Inflammatory macrophage treated with lipopolysaccharide for 4 hours (primary cell): ENCODE data around the gene HDAC4.

Experiments
- DNase-seq: peaks from one replicate; pipeline ENCODE4 v3.0.0-alpha.2; 2020

Gene HDAC4

DNA sequence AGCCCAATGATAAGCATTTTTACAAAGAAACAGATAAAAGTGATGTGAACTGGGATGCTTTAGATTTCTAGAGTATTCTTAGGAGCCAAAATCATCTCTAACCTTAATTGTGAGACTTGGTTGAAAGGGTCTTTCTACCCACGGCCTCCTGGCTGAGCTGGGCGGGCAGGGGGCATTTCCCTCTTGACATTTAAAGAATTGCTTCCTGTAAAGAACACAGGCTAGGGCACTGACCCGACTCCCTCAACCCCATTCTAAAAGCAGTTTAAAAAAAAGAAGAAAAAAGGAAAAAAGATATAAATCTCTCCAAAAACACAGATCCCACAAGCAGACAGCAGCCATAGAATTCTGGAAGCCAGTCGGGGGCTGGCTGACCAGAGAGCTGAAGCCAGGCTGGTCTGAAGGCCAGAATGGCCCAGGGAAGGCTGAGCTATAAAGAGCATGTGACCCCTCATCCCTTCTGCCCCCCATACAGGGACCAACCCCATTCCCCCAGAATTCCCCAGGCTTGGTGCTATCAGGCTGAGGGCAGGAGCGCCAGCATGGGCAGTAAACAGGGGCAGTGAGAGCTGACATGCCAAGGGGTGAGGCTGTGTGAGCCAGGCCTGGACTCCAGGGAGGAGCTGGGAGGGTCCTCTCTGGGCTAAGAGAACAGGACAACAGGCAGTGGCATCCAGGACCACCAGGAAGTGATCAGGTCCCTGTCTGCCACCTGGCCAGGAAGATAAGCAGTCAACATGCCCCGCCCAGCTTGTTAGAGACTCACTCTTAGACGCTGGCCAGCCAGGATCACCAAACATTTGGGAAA is 188.5 kb downstream of the HDAC4 start:
- no peak for DNase-seq

DNA sequence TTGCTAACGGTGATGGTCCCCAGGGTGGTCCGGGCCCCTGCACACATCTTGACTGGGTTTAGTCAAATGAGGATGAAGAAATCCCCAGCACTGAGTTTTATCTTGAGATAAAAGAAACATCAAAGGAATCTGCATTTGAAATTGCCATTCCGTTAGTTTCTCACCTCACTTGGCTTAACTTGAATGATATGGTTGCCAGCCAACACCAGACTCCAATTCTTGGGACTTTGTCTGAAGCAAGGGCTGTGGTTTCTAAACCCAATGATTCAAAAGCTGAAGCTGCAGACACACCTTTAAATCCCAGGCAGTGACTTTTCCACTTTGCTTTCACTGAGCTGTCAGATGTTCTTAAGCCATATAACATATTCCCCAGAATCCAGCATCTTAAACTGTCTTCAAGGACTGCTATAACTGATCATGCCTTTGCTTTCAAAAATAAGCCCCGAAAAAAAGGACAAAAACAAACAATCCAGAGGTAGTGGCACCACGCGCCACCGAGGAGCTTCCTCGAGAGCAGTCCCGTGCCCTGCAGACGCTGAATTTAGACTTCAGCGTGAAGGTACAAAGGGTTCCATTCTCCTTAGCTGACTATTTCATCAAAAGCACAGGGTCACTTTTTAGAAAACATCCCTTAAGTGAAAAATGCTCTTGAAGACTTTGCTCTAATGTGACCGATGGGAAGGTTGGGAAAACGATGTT is 189.3 kb downstream of the HDAC4 start:
- DNase-seq: no peak

DNA sequence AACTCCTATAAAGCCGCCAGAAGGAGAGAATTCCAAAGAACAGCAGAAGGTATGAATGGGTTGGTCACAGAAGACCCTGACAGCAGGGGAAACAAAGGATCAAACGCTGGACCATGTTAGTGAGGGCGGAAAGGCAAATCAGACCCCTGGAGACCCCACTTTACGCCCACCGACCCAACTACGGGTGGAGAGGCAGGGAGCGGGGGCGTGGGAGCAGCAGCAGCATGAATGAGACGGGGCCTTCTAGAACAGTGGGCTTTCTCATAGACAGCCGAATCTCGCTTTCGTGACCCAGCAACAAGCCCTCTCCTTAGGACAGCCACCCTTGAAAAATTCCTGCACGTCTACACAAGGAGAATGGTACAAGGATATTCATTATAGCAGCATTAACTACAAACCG is 191.0 kb downstream of the HDAC4 start:
- DNase-seq: no peak

DNA sequence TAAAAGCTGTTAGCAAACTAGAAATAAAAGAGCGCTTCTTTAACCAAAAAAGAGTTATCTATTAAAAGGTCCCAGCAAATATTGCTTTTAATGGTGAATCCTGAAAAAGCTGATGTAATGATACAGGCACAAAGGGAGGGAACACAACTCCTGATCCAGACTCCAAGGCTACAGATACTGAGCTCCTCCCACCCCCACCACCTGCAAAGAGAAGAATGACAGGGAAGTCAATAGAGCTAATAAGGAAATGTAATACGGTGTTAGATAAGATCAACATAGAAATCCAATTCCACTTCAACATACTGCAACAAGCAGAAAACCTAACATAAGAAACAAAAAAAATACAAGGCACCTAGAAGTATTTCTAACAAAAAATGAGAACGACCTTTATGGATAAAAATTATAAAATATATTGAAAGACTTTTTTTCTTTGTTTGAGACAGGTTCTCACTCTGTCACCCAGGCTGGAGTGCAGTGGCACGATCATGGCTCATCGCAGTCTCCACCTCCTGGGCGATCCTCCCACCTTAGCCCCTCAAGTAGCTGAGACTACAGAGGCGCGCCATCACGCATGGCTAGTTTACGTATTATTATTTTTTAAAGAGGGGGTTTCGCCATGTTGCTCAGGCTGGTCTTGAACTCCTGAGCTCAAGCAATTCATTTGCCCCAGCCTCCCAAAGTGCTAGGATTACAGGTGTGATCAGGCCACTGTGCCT is 192.2 kb downstream of the HDAC4 start:
- no peak for DNase-seq

DNA sequence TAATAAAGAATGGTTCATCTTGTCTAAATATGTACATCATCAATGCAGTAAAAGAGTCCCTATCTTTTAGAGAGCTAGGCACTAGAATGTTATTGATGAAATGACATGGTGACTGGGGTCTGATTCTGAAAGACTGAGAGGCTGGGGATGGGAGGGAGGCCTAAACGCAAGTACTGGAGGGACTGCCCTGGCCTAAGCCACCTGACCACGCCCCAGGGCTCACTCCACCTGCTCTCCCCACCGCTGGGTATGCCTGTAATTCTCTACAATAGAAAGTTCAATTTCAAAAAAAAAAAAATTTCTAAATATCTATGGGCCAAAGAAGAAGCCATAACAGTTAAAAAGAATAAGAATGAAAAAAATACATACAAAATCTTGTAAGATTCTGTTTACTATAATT is 194.0 kb downstream of the HDAC4 start:
- DNase-seq: no peak

DNA sequence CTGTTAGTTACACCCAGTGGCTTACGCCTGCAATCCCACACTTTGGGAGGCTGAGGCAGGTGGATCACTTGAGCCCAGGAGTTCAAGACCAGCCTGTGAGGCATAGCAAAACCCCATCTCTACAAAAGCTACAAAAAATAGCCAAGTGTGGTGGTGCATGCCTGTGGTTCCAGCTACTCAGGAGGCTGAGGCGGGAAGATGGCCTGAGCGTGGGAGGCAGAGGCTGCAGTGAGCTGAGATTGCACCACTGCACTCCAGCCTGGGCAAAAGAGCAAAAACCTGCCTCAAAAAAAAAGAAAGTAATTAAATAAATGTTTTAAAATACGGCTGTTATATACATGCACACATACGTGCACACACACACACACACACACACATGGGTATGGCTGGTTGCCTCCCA is 194.8 kb downstream of the HDAC4 start:
- DNase-seq: no peak

DNA sequence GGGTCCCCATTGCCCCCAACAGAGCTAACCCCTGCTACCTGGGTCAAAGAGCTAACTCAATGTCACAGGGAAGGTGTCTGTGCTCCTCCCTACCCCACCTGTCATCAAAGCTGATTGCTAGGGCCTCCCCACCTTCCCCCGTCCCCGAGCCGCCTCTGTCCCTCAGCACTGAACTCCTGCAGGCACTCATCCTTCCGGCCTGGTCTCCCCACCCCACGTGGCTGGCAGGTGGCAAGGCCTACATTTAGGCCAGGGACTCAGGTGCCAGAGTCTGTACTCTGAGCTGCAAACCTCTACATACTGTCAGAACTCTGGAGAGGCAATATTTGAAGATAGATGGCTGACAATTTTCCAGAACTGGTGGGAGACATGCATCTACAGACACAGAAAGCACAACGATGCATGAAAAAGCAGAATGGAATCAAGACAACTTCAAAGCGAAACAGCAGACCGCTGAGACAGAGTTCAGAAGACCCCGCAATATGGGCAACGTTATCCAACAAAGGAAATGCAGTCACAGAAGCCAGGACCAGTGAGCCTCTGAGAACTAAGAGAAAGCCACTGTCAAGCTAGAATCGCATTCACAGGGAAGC is 195.8 kb downstream of the HDAC4 start:
- no peak for DNase-seq

DNA sequence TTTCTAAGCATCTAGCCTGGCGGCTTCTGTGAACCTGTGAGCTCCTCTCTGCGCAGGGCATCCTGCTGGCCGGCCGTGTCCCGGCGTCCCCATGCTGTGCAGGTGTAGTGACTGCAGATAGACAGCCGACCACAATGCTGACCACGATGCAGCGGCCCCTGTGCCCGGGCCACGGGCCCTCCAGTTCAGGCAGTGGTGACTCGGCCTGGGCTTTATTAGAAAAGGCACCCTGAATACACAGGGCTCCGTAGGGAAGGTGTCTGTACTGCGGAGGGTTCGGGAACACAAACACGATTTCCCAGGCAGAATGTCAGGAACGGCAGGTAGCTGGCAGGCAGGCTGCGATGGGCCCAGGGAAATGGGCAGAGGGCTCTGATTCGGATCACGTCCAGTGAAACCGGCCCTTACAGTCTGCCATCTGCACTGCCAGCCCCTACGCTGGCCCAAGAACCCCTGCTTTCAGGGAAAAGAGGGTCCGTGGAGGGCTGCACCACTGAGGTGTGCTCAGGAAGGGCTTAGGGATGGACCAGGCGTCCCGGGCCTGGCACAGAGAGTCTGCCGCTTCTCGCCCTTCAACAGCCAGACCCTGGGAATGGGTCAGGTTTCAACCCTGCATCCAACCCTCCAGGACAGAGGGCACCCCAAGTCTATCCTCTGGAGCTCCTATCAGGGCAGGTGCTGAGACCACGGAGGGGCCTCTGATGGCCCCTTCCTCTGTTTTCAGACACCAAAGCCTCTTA is 196.5 kb downstream of the HDAC4 start:
- DNase-seq: no peak

DNA sequence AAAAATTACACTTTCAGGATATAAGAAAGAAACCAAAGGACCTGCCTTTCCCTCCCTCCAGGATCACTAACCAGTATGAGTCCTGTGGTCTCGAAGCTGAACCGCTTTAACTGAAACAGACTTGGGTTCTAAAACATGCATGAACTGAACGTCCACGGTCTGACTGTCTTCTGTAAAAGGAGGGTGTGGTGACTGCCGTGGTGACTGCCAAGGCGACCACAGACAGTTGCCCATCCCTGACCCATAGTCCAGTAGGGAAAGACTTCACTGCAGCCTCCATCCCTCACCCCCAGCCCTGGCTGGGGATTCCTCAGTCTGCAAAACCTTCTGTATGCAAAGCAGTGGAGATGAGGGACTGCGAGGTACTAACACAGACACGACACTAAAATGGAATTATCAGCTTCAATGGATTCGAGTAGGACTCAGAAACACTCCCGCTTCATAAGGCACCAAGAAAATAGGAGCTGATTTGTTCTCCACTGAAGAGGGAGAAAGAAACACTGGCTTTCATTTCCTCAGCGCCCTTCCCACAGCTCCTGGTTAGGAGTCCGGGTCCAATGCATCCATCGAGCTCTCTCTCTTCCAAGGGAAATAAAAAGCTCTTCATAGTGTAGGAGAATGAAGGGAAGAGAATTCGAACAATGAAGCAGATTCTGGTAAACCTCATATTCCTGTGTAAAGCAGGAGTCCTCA is 197.2 kb downstream of the HDAC4 start:
- DNase-seq: no peak

DNA sequence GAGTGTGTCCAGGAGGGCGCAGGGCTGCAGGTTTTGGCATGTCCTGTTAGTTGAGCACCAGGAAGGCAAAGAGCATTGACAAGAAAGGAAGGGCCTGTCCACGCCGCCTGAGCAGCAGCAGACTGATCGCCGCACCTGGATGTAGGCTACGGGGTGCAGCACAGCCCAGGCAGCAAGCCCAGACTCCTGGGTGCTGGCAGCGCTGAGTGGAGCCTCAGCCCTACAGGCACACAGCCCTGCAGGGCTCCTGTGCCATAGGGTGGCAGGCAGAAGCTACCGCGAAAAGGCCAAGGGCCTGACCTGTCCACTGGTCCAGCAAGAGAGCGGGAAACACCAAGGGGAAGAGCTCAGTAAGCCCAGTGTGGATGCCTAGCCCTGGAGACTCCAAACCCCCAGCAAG is 198.0 kb downstream of the HDAC4 start:
- DNase-seq: no peak

DNA sequence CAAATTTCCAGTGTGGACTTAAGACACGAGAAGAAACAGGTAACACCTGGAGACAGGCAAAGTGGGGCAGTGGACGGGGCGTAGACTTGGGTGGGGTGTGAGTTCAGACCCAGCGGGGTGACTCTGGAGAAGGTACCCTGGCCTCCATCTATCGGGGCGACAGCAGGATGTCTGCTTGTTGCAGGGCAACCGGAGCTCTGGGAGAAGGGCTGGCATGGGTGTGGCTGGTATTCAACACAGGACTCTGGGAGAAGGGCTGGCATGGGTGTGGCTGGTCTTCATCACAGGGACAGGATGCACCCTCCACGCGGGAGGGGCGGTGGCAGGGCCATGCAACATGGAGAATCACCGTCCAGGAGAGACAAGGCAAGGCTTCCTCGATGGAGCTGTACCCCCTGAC is 198.5 kb downstream of the HDAC4 start:
- no peak for DNase-seq

DNA sequence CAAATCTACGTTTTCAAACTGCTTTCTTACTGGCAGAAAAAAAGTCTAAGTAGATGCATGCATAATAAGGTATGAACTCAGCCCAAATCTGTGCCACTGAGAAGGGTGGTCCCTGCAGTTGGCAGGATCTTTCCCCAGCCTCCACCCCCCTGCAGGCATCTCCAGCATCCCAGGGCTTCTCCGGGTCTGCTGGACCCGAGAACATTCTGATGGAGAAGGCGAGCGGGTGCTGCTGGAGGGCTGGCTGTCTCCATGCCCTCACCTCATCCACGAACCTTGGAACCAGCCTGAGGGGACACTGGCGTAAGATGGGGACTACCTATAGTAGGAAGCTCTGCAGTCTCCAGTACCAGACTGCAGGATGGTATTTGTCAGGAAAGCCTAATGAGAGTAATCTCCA is 198.9 kb downstream of the HDAC4 start:
- DNase-seq: no peak

DNA sequence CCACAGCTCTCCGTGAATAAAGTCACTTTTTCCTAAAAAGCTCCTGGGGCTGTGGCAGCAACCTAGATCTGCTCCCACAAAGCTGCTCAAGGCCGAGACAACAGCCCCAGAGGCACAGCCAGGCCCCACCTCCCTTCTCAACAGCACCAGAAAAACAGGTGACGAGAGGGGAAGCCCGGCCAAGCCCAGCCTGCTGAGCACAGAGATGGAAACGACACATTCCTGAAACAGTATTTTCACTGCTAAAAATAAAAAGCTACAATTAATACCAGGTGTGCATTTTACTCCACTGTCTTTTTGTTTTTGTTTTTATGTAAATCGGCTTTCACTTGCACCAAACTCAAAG is 199.3 kb downstream of the HDAC4 start:
- DNase-seq: no peak

DNA sequence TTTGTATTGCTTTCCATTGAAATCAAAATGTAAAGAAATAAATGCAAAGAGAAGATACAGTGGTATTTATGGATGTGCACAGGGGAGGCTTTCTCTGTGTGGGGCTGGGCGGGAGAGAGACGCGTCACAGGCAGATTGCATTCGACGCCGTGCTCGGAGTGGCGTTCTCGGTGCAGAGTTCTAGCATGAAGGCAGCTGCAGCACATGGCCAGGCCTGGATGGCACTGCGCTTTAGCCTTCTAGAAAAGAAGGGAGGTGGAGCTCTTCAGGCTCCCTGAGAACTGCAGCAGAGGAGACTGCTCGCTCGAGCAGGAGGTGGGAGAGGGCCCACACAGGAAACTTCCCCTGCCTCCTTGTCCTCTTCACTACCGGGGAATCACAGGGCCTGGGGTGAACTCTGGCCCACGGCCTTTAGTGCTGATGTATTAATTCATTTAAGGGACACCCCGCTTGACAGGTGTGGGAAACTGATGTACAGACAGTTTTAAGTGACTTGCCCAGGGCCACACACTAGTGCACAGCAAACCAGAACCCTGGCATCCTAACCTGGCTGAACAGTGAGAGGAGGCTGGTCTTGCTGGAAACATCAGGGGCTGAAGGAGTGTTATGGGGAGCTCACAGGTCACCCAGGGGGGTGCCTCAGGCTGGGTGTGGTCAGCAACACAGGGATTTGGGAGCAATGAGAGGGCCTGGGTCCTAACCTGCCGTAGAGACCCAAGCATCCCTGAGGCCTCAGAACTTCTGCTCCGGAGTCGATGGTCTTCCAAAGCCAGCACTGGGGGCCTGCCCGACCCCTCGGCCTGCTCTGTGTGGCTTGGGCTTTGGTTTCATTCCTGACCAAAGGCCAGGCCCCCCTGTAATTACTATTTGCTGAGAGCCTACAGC is 199.9 kb downstream of the HDAC4 start:
- DNase-seq: no peak

DNA sequence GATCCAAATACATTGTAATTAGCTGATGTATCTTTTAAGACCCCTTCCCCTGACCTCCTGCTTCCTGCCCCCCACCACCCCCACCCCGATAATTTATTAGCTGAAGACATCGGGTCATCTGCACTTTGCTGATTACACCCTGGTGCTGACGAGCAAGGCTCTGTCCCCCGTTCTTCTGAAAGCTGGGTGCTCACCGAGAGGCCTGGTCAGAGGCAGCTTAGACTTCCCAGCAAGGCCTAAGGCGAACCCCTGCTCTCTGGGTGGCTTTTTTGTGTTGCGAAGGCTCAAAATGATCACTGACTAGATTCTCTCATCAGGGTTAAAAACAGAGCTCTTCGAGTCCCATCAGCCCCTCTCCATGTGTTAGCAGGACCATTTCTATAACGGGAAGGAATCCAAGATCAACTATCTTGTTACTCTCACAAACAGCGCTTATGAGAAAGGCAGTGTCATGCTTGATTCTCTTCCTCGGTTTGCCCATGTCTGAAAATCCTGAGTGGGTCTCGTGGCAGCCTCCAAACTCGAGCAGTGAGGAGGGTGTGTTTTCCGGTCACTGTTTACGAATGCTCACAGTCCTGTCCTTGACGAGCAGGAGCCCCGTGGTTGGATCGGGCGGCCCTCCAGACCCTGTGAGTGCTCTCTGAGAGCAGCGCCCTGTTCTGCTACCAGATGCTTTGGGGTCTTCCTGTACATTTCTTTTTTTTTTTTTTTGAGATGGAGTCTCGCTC is 201.6 kb downstream of the HDAC4 start:
- DNase-seq: no peak

DNA sequence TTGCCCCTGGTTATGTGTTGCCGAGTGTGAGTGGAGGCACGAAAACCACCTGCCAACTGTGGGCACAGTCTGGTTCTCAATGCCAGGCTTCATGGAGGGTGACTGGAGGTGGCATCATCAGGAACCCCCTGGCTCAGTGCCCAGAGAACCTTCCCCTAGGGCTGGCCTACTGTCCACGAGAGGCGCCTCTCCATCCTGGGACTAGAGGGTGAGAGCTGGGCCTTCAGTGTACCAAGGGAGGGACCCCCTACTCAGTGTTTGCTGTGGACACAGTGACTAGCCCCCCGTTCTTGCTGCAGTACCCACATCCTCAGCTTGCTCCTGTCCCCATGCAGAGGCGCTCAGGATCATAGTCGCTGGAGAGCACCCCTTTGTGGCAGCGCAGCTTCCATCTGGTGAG is 202.6 kb downstream of the HDAC4 start:
- DNase-seq: no peak

DNA sequence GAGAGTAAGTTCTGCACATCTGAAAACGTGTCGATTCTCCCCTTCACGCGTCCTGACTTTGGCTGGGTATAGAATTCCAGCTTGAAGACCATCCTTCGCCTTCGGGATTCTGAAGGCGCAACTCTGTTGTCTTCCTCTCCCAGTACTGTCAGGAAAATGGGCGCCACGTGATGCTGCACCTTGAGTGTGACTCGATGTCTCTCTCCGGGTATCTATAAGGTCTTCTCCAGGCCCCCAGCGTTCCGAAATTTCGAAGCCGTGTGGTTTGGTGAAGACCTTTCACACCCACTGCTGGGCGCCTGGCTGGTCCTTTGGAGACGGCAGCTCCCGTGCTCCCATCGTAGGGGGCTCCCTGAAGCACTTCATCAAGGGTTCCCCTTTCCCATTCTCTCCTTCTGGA is 203.7 kb downstream of the HDAC4 start:
- DNase-seq: no peak

DNA sequence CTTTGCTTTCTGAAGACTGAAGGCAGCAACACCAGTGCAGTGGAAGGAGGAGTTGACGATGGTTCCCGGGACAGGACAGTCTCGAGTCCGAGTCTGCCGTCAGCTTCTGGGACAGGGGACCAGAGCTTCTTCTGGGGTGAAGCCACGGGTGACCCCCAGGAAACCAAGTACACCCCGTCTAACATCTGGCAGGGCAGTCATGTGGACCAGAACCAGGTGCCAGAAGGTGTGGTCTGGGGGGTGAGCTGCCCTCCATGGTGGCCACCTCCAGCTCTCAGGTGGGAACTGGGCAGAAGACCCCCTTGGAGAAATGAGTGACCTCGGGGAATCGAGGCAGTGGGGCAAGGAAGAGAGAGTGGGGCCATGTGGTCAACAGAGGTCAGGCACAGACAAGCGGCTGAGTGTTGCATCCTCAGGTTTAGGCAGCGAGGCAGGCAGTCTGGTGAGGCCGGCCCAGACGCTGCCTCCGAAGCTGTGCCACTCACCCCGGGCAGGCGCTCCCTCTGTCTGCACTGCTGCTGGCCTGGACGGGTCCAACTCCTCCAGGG is 204.3 kb downstream of the HDAC4 start:
- DNase-seq: no peak

DNA sequence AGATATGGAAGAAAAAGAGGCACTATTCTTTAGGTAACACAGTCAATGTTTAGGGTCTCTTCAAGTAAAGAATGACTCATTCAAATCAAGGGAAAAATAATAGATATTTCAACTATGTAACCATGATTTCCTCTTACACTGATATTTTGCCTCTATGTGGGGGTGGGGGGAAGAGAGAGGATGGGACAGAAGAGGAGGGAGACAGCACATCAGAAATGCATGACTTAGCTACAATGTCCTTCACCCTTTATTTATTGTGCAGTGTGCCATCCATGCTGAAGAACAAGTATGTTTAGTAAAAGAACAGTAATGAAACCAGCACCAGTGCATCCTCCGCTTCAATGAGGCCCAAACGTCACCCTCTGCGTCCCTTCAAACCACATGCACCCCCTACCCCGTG is 204.8 kb downstream of the HDAC4 start:
- no peak for DNase-seq

DNA sequence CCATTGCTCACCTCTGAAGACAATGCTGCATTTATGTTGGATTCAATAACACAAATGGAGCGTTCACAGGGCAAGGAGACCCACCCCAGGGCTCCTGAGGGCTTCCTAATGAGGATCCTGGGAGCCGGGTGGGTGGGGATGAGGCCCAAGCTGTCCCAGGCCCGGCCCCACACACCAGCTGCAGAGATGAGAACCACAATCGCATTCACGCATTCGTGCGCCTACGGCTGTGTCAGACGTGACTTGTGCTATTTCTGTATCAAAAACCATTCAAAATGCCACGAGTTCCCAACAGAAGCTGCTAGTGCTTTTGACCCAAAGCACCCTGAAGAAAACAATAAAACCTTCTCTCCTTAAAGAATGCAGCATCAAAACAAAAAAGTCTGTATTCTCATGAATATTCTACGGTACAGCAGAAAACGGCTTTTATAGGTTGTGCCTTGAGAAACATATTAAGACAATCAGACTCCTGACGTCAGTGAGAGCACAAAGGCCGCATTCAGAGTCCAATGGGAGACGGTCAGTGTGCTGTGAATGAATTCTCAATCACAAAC is 205.4 kb downstream of the HDAC4 start:
- no peak for DNase-seq
